ENCODE results near the gene ESPL1.
"Not testable (repeated sequence)": the region's sequence is repeated elsewhere in the genome, so short reads cannot be mapped to it uniquely, and the experiment has no call there.

The ESPL1 gene

GRCh38 chr12:53258541-53259539 lies 9.3 kb upstream of the ESPL1 start:
- no peak for DNase-seq (ENCODE audit: low read depth in 2 of 2)

- no peak for DNase-seq (ENCODE audit: low read depth in 2 of 2)
Observed at GRCh38 chr12:53259891-53260290, 8.2 kb upstream of the ESPL1 start.

GRCh38 chr12:53265783-53266182 lies 2.3 kb upstream of the ESPL1 start:
- no peak for DNase-seq (ENCODE audit: low read depth in 2 of 2)

GRCh38 chr12:53267306-53267998 lies 647 bp upstream of the ESPL1 start:
- no peak for DNase-seq (ENCODE audit: low read depth in 2 of 2)

- no peak for DNase-seq (ENCODE audit: low read depth in 2 of 2)
Observed at GRCh38 chr12:53268630-53269562, 797 bp downstream of the ESPL1 start.

GRCh38 chr12:53274445-53274844 lies 6.3 kb downstream of the ESPL1 start:
- DNase-seq (ENCODE audit: low read depth in 2 of 2): no peak

- DNase-seq (ENCODE audit: low read depth in 2 of 2): no peak
Observed at GRCh38 chr12:53276511-53276910, 8.4 kb downstream of the ESPL1 start.

GRCh38 chr12:53277981-53278380 lies 9.9 kb downstream of the ESPL1 start:
- no peak for DNase-seq (ENCODE audit: low read depth in 2 of 2)

GRCh38 chr12:53279283-53279869 lies 11.3 kb downstream of the ESPL1 start:
- DNase-seq (ENCODE audit: low read depth in 2 of 2): no peak

GRCh38 chr12:53279888-53280498 lies 11.9 kb downstream of the ESPL1 start:
- DNase-seq (ENCODE audit: low read depth in 2 of 2): no peak

GRCh38 chr12:53286448-53286847 lies 18.3 kb downstream of the ESPL1 start:
- DNase-seq (ENCODE audit: low read depth in 2 of 2): no peak

- peak; percentile 63 to 72 for DNase-seq (ENCODE audit: low read depth in 2 of 2)
Observed at GRCh38 chr12:53287741-53288216, 19.7 kb downstream of the ESPL1 start.

GRCh38 chr12:53288322-53288721 lies 20.2 kb downstream of the ESPL1 start:
- DNase-seq (ENCODE audit: low read depth in 2 of 2): no peak

- no peak for DNase-seq (ENCODE audit: low read depth in 2 of 2)
Observed at GRCh38 chr12:53289891-53290290, 21.8 kb downstream of the ESPL1 start.

- no peak for DNase-seq (ENCODE audit: low read depth in 2 of 2)
Observed at GRCh38 chr12:53290661-53291060, 22.6 kb downstream of the ESPL1 start.

GRCh38 chr12:53292426-53292825 lies 24.3 kb downstream of the ESPL1 start:
- DNase-seq (ENCODE audit: low read depth in 2 of 2): no peak

- peak; percentile 70 to 80 for DNase-seq (ENCODE audit: low read depth in 2 of 2)
Observed at GRCh38 chr12:53295070-53295890, 27.2 kb downstream of the ESPL1 start, which contains the start of gene PFDN5. Gene PFDN5 (plus strand): TSS chr12:53295542. CDS start chr12:53295568, 26 bp downstream.

GRCh38 chr12:53295891-53296219 lies 27.8 kb downstream of the ESPL1 start:
- DNase-seq (ENCODE audit: low read depth in 2 of 2): no peak

- DNase-seq (ENCODE audit: low read depth in 2 of 2): not testable (repeated sequence)
Observed at GRCh38 chr12:53297106-53297505, 29.0 kb downstream of the ESPL1 start.

- DNase-seq (ENCODE audit: low read depth in 2 of 2): no peak
Observed at GRCh38 chr12:53298164-53298563, 30.1 kb downstream of the ESPL1 start.
